Thyroid gland (tissue), 4 donors: ENCODE results near the gene MSH3.

Experiments
- POLR2A ChIP-seq, 2 donors: fragments of 450-650 bp; IDR thresholded peaks; one replicate each; pipeline ENCODE4 v1.6.1; 2017; ENCODE audit warnings: antibody characterized with exemption in 2 of 2, mild to moderate bottlenecking in 2 of 2, moderate library complexity in 1 of 2
- TF ChIP-seq, protein P1 (sequence below), 6 experiments: fragments of 200-600 bp in 3 of 6; fragments of 450-650 bp in 3 of 6; sonication (generic) in 3 of 6; IDR thresholded peaks; one replicate each; pipeline ENCODE4 v1.5.1; 2016 to 2019; ENCODE audit warnings: antibody characterized with exemption in 6 of 6, mild to moderate bottlenecking in 2 of 6, inconsistent platforms in 1 of 6, moderate library complexity in 1 of 6

DNA sequence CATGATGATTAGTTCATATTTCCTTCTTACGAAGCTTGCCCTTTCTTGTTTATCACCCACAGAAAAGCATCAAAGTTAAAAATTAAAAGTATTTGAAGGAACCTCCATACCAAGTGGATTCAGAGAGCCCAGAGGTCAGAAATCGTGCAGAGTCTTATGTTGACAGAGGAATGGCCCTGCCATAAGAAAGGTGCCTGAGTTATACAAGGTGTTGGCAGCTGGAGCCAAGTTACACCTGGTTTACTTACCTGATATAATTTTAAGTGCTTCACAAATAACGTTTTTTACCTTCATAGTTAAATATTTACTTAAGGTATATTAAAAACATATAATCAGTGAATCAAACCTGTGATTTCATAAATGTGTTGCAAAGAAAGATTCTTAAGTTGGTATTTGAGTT is 42.6 kb downstream of the MSH3 start:
- TF ChIP-seq, protein P1, sequence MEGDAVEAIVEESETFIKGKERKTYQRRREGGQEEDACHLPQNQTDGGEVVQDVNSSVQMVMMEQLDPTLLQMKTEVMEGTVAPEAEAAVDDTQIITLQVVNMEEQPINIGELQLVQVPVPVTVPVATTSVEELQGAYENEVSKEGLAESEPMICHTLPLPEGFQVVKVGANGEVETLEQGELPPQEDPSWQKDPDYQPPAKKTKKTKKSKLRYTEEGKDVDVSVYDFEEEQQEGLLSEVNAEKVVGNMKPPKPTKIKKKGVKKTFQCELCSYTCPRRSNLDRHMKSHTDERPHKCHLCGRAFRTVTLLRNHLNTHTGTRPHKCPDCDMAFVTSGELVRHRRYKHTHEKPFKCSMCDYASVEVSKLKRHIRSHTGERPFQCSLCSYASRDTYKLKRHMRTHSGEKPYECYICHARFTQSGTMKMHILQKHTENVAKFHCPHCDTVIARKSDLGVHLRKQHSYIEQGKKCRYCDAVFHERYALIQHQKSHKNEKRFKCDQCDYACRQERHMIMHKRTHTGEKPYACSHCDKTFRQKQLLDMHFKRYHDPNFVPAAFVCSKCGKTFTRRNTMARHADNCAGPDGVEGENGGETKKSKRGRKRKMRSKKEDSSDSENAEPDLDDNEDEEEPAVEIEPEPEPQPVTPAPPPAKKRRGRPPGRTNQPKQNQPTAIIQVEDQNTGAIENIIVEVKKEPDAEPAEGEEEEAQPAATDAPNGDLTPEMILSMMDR (IDR thresholded peaks at IDR 0.05) = no peak
- no peak for TF ChIP-seq POLR2A (IDR thresholded peaks at IDR 0.05)
